ENCODE results near the gene LSM2. TPM values are rescaled to one million over a fixed set of nuclear protein-coding genes. Genes with fewer than 3 reads are reported as not detected.
A peak's percentile ranks its signal among the peaks of the same experiment; 100 is the strongest.

LSM2 gene
- total and polyA plus RNA-seq, 9 of the 15 experiments (the other 6 are each of a cell fraction or from before 2014, with no cell fraction given) = 154 to 407 (median 223) TPM

GRCh38 chr6:31794866-31795615 is 11.7 kb downstream of the LSM2 start (continued):
- TF ChIP-seq GABPA (tag; conservative IDR thresholded peaks at IDR 0.05; ENCODE audit: low read depth) = no peak
- TF ChIP-seq MEIS2 (IDR thresholded peaks at IDR 0.05; ENCODE audit: partially characterized antibody) = no peak
- TF ChIP-seq SRSF3 (IDR thresholded peaks at IDR 0.05; ENCODE audit: insufficient read depth, low read length) = peak; percentile 92
- TF ChIP-seq USF2 (CRISPR knock-in tag; IDR thresholded peaks at IDR 0.05) = no peak
- no peak for TF ChIP-seq THRAP3 (IDR thresholded peaks at IDR 0.05; ENCODE audit: borderline replicate concordance)
- TF ChIP-seq TOE1 (IDR thresholded peaks at IDR 0.05; ENCODE audit: borderline replicate concordance) = no peak; the same call in 1 of the 2 replicates
- no peak for TF ChIP-seq TOE1 (CRISPR knock-in tag; IDR thresholded peaks at IDR 0.05; ENCODE audit: borderline replicate concordance, low read depth)
- peak; percentile 76 for TF ChIP-seq SUPT5H (IDR thresholded peaks at IDR 0.05)
- peak; percentile 82 for TF ChIP-seq ZNF584 (CRISPR knock-in tag; IDR thresholded peaks at IDR 0.05; ENCODE audit: low read depth)
- TF ChIP-seq THRB (CRISPR knock-in tag; conservative IDR thresholded peaks at IDR 0.05) = peak; percentile 46; the same call in 1 of the 2 replicates
- TF ChIP-seq ZEB2 (IDR thresholded peaks at IDR 0.05) = peak; percentile 32; the same call in 1 of the 2 replicates
- TF ChIP-seq MBD1 (CRISPR knock-in tag; IDR thresholded peaks at IDR 0.05) = no peak
- TF ChIP-seq LARP7 (IDR thresholded peaks at IDR 0.05) = no peak
- TF ChIP-seq SMARCB1 (IDR thresholded peaks at IDR 0.05; ENCODE audit: insufficient read length, low read depth) = no peak
- peak; percentile 74; the same call in 1 of the 2 replicates for TF ChIP-seq RERE (CRISPR knock-in tag; IDR thresholded peaks at IDR 0.05; ENCODE audit: borderline replicate concordance)
- peak; percentile 44 for TF ChIP-seq ZNF740 (CRISPR knock-in tag; IDR thresholded peaks at IDR 0.05)
- no peak for TF ChIP-seq ZNF740 (tag; IDR thresholded peaks at IDR 0.05)
